Hepatocyte (in vitro differentiated cells): Measurements from ENCODE around the gene PTRH1. TPM values are rescaled to one million over a fixed set of nuclear protein-coding genes. Genes with fewer than 3 reads are reported as not detected.

Experiments
- DNase-seq: peaks from one replicate; pipeline ENCODE4 v3.0.0-alpha.2; 2016; ENCODE audit warnings: low spot score
- H2AFZ ChIP-seq: fragments of 200-600 bp; sonication (generic); 2 replicates; pipeline ENCODE4 v1.6.0; 2016; ENCODE audit warnings: antibody characterized with exemption, mild to moderate bottlenecking
- H3K27ac ChIP-seq: fragments of 200-600 bp; sonication (generic); 2 replicates; pipeline ENCODE4 v1.5.1; 2016; ENCODE audit warnings: mild to moderate bottlenecking
- H3K27me3 ChIP-seq: fragments of 200-600 bp; sonication (generic); 2 replicates; pipeline ENCODE4 v1.6.1; 2016
- H3K36me3 ChIP-seq: fragments of 200-600 bp; sonication (generic); replicated peaks from 2 replicates; pipeline ENCODE4 v1.5.1; 2016; ENCODE audit warnings: low read depth; ENCODE audit not compliant: insufficient read depth
- H3K4me1 ChIP-seq: fragments of 200-600 bp; sonication (generic); 2 replicates; pipeline ENCODE4 v1.5.1; 2016; ENCODE audit warnings: mild to moderate bottlenecking, moderate library complexity; ENCODE audit not compliant: insufficient read depth
- H3K4me2 ChIP-seq: fragments of 200-600 bp; sonication (generic); 2 replicates; pipeline ENCODE4 v1.6.0; 2016
- H3K4me3 ChIP-seq: fragments of 200-600 bp; sonication (generic); 2 replicates; pipeline ENCODE4 v1.5.1; 2016; ENCODE audit warnings: mild to moderate bottlenecking
- H3K79me2 ChIP-seq: fragments of 200-600 bp; sonication (generic); 2 replicates; pipeline ENCODE4 v1.6.0; 2017; ENCODE audit warnings: mild to moderate bottlenecking
- H3K9me2 ChIP-seq: fragments of 200-600 bp; sonication (generic); replicated peaks from 2 replicates; pipeline ENCODE4 v1.6.0; 2017; ENCODE audit warnings: mild to moderate bottlenecking; ENCODE audit not compliant: insufficient read depth
- H3K9me3 ChIP-seq: fragments of 200-600 bp; sonication (generic); 2 replicates; pipeline ENCODE4 v1.5.1; 2016; ENCODE audit warnings: low read depth, mild to moderate bottlenecking
- H4K20me1 ChIP-seq: fragments of 200-600 bp; sonication (generic); 2 replicates; pipeline ENCODE4 v1.6.0; 2016; ENCODE audit warnings: mild to moderate bottlenecking; ENCODE audit not compliant: insufficient read depth, poor library complexity, severe bottlenecking
- EZH2 ChIP-seq: fragments of 200-600 bp; sonication (generic); IDR thresholded peaks from 2 replicates; pipeline ENCODE4 v1.6.1; 2016; ENCODE audit warnings: antibody characterized with exemption, mild to moderate bottlenecking, borderline replicate concordance
- EZH2phosphoT487 ChIP-seq: fragments of 200-600 bp; sonication (generic); IDR thresholded peaks from one replicate; pipeline ENCODE4 v1.6.1; 2018; ENCODE audit warnings: antibody characterized with exemption, mild to moderate bottlenecking, low read depth, moderate library complexity; ENCODE audit not compliant: unreplicated experiment, severe bottlenecking
- WGBS: methylation state at CpG from one replicate; pipeline ENCODE4 v1.1.6; 2016; ENCODE audit warnings: low lambda C conversion rate; ENCODE audit errors: missing lambda C conversion rate; 5-methylcytosine and 5-hydroxymethylcytosine counted together
- polyA plus RNA-seq: library from polyadenylated mRNA; unstranded; fragments of >200 nt; fragmentation: Nextera tagmentation; extraction: Ambion mirVana; gene quantifications from 2 replicates; pipeline ENCODE4 v1.2.1, GENCODE V29; 2016
- total RNA-seq: library from RNA; depleted of rRNA; stranded (reverse); fragments of >200 nt; gene quantifications from 2 replicates; pipeline ENCODE4 v1.2.3, GENCODE V29; 2014
- TF ChIP-seq, protein P1 (sequence below): fragments of 200-600 bp; sonication (generic); IDR thresholded peaks from 2 replicates; pipeline ENCODE4 v1.5.1; 2016; ENCODE audit warnings: antibody characterized with exemption, mild to moderate bottlenecking; ENCODE audit not compliant: poor library complexity

Gene PTRH1
- total and polyA plus RNA-seq, 2 experiments from 2014 or later: 13.5 to 25.9 TPM

DNA sequence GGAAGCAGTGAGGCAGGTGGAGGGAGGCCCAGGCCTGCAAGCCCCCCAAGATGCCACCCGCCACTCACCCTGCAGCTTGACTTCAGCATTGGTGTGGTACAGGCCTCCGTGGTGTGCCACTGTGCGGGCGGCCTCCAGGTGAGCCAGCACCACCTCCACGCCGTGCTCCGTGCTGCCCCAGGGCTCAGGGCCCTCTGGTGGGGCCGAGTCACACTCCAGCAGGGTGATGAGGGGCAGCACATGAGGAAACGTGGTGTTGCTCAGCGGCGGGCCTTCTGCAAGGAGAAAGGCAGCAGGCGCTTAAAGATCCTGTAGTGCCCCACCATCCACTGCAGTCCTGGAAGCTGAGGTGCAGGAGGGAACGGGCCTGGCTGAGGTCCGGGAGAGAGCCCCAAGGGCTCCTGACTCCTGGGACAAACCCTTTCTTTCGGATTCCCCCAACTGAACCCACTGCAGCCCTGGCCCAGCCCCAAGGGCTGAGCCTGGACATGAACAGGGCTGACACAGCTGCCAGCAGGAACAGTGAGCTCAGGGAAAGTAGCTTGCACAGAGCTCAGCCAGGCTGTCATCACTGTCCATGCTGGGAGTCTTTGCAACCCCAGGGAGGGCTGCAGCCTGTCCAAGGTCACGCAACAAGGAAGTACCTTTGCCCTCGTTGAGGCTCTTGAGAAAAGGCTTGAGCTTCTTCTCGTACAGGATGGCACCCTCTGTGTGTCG is 24.3 kb upstream of the PTRH1 start:
- no peak overlapping the region for H3K4me2 ChIP-seq
- H3K79me2 ChIP-seq: no peaks in the 10 kb centered on the region
- WGBS: 86% methylated on average over 19 of the region's 19 CpGs
- peaks cover 19% of the 10 kb centered on the region for H3K4me1 ChIP-seq
- no peak overlapping the region for H3K4me3 ChIP-seq
- no peak for DNase-seq
- no peaks in the 10 kb centered on the region for H3K9me2 ChIP-seq
- TF ChIP-seq, protein P1, sequence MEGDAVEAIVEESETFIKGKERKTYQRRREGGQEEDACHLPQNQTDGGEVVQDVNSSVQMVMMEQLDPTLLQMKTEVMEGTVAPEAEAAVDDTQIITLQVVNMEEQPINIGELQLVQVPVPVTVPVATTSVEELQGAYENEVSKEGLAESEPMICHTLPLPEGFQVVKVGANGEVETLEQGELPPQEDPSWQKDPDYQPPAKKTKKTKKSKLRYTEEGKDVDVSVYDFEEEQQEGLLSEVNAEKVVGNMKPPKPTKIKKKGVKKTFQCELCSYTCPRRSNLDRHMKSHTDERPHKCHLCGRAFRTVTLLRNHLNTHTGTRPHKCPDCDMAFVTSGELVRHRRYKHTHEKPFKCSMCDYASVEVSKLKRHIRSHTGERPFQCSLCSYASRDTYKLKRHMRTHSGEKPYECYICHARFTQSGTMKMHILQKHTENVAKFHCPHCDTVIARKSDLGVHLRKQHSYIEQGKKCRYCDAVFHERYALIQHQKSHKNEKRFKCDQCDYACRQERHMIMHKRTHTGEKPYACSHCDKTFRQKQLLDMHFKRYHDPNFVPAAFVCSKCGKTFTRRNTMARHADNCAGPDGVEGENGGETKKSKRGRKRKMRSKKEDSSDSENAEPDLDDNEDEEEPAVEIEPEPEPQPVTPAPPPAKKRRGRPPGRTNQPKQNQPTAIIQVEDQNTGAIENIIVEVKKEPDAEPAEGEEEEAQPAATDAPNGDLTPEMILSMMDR: no peak
- H3K27me3 ChIP-seq: peaks cover 11% of the 10 kb centered on the region
- H3K36me3 ChIP-seq: no peaks in the 10 kb centered on the region
- H3K27ac ChIP-seq: no peak overlapping the region
- H4K20me1 ChIP-seq: no peaks in the 10 kb centered on the region
- no peaks in the 10 kb centered on the region for H3K9me3 ChIP-seq
- H2AFZ ChIP-seq: no peak overlapping the region

DNA sequence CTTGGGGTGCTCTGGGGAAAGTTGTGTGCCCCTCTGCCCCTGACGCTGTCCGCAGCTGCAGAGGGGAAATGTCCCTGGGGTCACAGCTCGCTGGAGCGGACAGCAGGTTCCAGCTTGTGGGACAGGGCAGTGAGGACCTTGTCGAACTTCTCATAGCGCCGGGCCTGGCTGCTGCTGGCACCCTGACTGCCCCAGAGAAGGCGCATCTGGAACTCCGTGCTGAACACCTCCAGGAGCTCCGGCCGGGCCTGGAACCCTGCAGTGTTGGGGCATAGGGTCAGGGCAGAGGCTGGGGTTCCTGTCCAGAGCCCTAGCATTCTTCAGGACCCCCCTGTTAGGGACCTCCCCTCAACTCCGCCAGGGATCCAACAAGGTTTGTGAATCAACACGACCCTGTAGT is 23.2 kb upstream of the PTRH1 start:
- peaks cover 23% of the 10 kb centered on the region for H3K4me1 ChIP-seq
- TF ChIP-seq, protein P1: no peak
- TF ChIP-seq EZH2 (no peak), EZH2phosphoT487 (no peak)
- no peaks in the 10 kb centered on the region for H3K9me3 ChIP-seq
- no peak overlapping the region for H2AFZ ChIP-seq
- no peak overlapping the region for H3K4me3 ChIP-seq
- no peaks in the 10 kb centered on the region for H3K36me3 ChIP-seq
- no peak for DNase-seq
- no peaks in the 10 kb centered on the region for H4K20me1 ChIP-seq
- peaks cover 11% of the 10 kb centered on the region for H3K27me3 ChIP-seq
- H3K9me2 ChIP-seq: no peaks in the 10 kb centered on the region
- peaks cover 4% of the 10 kb centered on the region for H3K79me2 ChIP-seq
- 91% methylated on average over 13 of the region's 13 CpGs for WGBS
- H3K27ac ChIP-seq: no peak overlapping the region
- H3K4me2 ChIP-seq: no peak overlapping the region

DNA sequence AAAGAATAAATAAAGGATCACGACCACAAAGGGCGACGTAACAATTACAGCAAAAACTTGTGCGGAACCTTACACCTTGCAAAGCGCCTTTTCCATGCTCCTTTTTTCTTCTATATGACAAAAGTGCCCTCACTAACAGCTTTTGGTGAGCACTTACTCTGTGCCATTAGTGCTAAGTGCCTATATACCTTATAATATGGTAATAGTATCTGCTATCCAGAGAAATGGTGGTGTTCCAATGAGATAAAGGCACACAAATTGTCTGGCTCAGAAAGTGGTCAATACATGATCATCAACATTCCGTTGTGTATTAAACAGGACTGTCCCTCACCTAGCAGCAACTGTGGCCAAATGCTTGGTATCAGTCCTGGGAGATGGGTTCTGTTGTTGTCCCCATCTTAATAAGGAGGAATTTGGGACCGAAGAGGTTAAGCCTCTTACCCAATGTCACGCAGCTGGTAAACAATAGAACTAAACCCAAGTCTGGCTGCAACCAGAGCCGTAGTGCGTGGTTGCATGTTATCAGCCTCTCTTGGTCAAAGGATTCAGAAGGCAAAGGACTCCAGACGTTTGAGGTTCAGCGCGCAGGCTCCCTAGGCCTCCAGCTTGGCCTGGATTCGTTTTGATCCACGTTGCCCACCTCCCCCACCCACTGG is 20.2 kb upstream of the PTRH1 start:
- H3K4me2 ChIP-seq: peak overlapping the region; percentile 58
- H3K27ac ChIP-seq: no peak overlapping the region
- TF ChIP-seq, protein P1: no peak
- TF ChIP-seq EZH2 (no peak), EZH2phosphoT487 (no peak)

More for the DNA sequence above, 20.2 kb upstream of the PTRH1 start:
- no peaks in the 10 kb centered on the region for H3K9me2 ChIP-seq
- no peak for DNase-seq
- peaks cover 8% of the 10 kb centered on the region for H3K4me1 ChIP-seq
- H3K79me2 ChIP-seq: peaks cover 5% of the 10 kb centered on the region
- H3K36me3 ChIP-seq: no peaks in the 10 kb centered on the region
- H2AFZ ChIP-seq: no peak overlapping the region
- no peaks in the 10 kb centered on the region for H3K9me3 ChIP-seq
- H3K27me3 ChIP-seq: no peaks in the 10 kb centered on the region
- 33% methylated on average over 15 of the region's 15 CpGs for WGBS
- H4K20me1 ChIP-seq: no peaks in the 10 kb centered on the region
- H3K4me3 ChIP-seq: no peak overlapping the region
